Activated CD8-positive, alpha-beta memory T cell treated with anti-CD3 and anti-CD28 coated beads for 48 hours (primary cell): ENCODE data around the gene RIOK3.
"Not testable (repeated sequence)": the region's sequence is repeated elsewhere in the genome, so short reads cannot be mapped to it uniquely, and the experiment has no call there.

Source experiments
- DNase-seq, 3 experiments: peaks; one replicate each; pipeline ENCODE4 v3.0.0-alpha.2; 2020; ENCODE audit warnings: low read depth in 2 of 3, low spot score in 2 of 3

The RIOK3 gene

DNA sequence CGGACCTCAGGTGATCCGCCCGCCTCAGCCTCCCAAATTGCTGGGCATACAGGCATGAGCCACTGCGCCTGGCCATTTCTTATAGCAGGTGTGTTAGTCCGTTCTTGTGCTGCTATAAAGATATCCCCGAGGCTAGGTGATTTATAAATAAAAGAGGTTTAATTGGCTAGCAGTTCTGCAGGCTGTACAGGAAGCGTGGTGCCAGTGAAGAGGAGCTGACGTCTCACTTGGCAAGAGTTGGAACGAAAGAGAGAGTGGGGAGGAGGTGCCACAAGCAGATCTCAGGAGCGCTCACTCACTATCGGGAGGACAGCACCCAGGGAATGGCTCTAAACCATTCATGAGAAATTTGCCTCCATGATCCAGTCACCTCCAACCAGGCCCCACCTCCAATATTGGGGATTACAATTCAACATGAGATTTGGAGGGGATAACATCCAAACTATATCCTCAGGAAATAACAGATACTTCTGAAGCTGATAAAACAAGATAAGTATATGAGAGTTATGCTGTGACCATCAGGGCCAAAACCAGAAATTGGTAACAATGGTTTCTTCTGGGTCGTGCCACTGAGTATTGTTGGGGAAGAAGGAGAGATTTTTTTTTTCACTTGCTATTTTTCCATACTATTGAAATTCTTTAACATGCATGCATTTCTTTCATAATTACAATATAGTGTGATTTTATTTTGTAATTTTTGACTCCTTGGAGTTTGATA lies 42.8 kb downstream of the RIOK3 start:
- no peak for DNase-seq

DNA sequence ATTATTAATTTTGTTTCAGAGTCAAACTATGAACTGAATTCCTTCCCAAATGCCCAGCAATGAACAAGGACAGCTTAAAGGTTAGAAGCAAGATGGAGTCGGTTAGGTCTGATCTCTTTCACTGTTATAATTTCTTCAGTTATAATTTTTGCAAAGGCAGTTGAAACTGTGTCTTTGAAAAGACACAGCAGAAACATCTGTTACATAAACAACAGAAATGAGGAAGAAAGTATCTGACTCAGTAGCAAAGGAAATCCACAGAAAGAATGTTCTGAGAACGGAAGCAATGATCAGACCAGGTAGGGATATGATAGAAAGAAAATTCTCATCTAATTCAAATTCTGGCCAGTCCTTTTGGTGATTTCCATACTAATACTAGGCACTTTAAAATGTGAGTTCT lies 45.0 kb downstream of the RIOK3 start:
- no peak for DNase-seq

DNA sequence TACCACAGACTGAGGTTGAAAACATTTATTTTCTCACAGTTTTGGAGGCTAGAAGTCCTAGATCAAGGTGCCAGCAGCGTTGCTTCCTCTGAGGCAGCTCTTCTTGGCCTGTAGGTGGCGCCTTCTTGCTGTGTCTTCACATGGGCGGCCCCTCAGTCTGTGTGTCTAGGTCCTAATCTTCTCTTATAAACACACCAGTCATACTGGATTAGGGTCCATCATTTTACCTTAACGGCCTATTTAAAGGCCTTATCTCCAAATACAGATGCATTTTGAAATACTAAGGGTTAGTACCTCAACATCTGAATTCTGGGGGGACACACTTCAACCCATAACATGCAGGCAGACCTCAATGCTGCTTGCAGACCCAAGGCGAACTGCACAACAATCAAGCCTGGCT lies 45.8 kb downstream of the RIOK3 start:
- DNase-seq = peak in 1 of 3 experiments; percentile 23

DNA sequence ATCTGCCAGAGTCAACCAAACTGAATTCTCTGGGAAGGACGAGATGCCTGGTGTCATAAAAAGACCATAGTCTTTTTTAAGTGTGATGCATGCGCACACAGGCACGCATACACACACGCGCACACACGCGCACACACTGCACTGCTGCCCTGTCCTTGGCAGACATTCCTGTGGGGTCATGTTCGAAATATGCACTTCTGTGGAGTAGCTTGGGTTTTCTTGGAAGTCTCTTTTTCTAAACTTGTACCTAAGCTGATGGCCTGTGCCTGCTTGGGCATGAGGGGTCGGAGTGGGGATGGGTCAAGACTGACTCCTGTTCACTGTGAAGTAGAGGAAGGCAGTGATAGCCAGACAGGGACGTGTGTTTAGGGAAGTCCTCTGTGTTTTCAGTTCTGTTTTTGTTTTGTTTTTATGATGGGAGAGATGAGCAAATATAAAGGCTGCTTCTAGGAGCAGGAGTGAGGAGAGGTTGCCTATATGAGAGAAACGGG lies 46.2 kb downstream of the RIOK3 start:
- DNase-seq = no peak

DNA sequence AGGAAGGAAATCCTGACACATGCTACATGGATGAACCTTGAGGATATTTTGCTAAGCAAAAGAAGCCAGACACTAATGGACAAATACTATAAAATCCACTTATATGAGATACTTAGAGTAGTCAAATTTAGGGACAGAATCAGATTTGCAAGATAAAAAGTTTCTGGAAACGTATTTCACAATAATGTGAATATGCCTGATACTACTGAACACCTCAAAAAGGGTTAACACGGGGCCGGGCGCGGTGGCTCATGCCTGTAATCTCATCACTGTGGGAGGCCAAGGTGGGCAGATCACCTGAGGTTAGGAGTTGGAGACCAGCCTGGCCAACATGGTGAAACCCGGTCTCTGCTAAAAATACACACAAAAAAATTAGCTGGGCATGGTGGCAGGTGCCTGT lies 48.5 kb downstream of the RIOK3 start:
- DNase-seq = no peak

DNA sequence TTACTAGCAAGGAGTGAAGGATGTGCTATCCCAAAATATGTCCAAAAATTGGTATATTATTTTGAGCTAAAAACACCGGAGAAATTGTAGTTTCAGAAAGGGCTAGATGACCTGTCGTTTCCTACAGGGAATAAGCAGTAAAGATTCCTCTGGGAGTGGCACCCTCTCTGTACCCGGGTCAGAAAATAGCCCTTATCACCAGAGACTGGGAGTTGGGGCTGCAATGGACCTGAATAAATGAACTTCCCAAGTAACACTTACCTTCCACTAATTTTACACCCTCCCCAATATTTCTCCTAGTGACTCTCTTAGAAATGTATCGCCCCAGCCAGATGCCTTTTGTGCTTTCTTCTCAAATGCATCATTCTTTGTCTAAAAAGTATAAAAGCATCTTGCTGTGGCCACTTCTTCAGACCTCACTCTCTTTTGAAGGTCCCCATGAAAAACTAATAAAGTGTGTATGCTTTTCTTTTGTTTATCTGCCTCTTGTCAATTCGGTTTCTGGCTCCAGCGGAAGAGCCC lies 49.5 kb downstream of the RIOK3 start:
- no peak for DNase-seq

DNA sequence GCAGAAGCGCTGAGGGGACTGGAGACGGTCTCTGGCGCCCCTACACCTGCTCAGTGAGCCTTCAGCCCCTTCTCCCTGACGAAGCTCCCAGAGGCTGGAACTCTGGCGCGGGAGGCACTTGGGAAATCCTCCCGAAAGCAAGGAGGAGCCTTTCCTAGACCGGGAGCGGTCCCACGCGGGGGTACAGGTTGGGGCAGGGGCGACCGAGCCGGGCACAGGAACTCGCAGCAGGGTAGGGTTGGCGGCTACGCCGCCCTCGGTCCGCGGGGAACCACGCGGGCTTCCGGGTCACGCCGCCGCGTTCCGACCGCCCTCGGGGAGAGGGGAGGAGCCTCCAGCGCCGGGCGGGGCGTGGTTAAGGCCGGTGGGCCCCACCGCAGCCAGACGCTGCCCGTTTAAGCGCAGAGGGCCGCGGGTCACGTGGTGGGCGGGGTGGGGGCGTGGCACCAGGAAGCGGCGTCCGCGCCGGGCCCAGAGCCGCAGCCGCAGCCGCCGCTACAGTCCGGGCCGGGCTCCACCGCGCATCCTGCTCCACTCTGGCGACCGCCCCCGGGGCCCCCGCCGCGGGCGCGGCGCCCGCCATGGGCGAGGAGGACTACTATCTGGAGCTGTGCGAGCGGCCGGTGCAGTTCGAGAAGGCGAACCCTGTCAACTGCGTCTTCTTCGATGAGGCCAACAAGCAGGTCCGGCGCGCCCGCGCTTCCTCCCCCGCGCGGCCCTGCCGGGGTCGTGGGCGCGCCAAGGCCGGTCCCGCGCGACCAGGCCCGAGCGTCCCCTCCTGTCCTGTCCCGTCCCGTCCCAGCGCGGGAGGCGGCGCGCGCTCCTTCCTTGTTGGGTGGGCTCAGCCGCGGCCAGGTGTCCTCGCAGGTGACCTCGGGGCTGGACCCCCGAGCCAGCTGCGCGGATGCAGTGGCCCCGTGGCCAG lies 50.2 kb downstream of the RIOK3 start, which contains the start of gene RMC1:
TSS of gene RMC1 (plus strand) at position 474 of the 925 bp plus-strand sequence. CDS start at position 582, 108 bp downstream.
- DNase-seq = peak; percentile 93 to 97 (median 93)

DNA sequence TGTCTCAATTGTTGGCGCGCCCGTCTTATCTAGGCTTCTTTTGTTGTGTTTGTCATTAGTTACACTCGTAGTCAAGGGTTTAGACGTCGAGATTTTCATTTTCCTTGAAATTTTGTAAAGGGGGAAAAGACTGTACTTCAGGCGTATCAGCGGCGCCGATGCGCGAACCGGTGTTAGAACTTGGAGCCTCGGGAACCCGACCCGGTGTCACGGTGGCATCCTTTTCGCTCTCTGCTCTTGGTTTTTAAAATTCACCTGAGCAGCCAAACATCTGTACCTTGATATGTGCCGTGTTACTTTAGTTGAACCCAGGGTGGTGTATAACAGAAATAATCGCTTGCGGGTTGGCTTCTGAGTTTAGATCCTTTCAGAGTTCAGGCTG lies 50.9 kb downstream of the RIOK3 start:
- no peak for DNase-seq

DNA sequence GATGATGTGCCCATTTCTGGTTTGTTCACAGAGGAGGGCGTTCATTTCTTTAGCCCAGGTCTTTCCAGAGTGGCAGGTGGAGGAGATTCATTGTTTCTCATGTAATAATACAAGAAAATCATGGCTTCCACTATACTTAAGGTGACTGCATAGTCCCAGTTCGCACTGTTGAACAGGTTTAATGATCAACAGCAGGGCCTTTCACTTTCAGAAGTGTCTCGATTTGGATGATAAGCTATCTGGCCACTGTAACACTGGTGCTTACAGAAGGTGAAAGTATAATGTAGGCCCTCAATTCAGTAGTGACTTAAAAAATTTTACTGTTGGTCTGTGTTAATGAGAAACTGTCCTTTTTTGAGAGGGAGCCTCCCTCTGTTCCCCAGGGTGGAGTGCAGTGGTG lies 51.6 kb downstream of the RIOK3 start:
- no peak for DNase-seq

DNA sequence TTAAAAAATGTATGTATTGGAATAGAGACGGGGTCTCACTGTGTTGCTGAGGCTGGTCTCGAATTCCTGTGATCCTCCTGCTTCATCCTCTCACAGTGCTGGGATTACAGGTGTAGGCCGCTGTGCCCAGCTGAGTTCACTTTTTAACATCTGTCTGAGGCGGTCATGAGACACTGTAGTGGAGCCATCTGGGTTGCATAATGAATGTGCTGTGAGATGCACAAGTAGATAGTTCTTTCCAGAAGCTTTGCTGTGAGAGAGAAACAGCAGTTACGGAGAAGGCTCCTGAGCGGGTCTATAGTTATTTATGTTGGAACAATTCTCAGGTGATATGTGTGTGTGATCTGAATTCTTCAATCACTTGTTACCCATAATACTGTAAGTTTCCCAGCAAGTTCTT lies 53.3 kb downstream of the RIOK3 start:
- DNase-seq = no peak

DNA sequence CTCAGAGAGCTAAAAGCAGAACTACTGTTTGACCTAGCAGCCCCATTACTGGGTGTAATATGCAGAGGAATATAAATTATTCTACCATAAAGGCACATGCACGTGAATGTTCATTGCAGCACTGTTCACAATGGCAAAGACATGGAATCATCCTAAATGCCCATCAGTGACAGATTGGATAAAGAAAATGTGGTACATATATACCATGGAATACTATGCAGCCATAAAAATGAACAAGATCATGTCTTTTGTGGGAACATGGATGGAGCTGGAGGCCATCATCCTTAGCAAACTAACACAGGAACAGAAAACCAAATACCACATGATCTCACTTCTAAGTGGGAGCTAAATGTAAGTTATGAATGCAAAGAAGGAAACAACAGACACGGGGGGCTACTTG lies 57.8 kb downstream of the RIOK3 start:
- DNase-seq = not testable (repeated sequence)

DNA sequence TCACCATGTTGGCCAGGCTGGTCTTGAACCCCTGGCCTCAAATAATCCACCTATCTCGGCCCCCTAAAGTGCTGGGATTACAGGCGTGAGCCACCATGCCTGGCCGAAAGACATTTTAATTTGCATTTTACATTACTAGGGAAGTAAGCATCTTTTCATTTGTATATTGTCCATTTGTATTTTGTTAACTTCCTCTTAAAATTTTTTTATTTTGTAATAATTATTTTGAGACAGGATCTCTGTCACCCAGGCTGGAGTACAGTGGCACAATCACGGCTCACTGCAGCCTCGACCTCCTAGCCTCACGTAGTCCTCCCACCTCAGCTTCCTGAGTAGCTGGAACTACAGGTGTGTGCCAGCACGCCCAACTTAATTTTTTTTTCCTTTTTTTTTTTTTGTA lies 59.1 kb downstream of the RIOK3 start:
- not testable (repeated sequence) for DNase-seq

DNA sequence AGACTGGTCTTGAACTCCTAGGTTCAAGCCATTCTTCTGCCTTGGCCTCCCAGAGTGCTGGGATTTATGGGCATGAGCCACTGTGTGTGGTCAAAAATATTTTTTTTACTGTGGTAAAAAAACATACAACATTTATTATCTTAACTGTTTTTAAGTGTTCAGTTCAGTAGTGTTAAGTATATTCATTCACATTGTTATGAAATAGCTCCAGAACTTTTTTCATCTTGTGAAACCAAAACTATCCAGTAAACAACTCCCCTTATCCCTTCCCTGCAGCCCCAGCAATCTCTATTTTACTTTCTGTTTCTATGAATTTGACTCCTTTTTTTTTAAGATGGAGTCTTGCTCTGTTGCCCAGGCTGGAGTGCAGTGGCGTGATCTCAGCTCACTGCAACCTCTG lies 59.6 kb downstream of the RIOK3 start:
- DNase-seq = no peak

DNA sequence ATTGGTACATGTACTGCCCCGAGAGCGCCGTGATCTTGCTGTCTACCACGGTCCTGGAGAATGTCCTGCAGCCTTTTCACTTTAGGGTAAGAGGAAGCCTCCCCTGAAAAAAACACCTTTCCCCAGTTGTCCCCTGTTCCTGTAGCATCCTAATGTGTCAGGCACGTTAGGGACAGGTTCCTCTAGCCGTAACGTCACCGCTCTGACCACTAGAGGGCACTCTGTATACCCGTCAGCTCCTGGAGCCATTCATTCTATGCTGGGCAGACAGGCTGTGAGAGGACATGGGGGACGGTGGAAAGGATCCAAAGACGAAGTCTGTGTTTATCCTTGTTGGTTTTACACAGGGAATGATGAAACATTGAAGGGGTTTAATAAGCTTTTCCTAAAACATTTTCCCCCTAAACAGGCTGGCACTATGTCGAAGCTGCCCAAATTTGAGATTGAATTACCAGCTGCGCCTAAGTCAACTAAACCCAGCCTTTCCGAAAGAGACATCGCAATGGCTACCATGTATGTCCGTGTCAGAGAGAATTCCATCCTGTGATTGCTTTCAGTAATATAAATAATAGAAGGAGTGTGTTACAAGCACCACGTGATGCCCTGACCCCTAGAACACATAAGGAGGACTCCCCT lies 62.9 kb downstream of the RIOK3 start:
- DNase-seq = peak; percentile 16 to 49 (median 27)

DNA sequence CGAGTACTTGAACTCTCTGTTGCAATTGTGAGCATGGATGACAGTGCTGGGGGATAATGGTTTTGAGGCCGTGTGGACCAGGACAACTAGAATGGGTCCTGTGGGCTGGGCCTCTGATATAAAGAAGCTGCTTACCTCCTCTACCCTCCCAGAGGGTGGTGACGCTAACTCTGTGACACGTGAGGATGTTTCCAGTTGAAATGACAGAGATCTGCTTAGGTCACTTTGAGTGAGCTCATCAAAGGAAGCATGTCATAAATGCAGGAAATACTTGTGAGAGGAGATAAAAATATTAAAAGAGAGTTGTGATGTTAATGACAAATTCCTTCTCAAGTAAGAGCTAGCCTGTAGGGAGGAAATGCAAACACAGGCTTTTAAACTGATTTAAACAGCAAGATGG lies 66.6 kb downstream of the RIOK3 start:
- DNase-seq = no peak

DNA sequence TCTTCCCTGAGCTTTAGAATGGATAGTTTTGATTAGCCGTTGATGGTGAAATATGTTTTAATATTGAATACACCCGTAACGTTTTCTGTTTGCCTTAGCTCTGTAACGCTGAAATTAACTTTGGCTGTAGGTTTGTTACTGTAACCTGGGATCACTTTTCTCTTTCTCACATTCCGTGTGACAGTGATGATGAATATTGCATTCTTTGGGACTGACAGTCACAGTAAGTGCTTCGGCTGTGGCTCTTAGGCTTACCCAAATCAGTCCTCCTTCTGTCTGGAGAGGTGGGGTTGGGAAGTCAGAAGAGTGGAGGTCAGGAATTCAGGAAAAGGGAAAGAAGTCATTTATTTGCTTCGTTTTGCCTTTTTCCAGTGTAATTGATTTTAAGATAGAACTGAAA lies 68.2 kb downstream of the RIOK3 start:
- no peak for DNase-seq

DNA sequence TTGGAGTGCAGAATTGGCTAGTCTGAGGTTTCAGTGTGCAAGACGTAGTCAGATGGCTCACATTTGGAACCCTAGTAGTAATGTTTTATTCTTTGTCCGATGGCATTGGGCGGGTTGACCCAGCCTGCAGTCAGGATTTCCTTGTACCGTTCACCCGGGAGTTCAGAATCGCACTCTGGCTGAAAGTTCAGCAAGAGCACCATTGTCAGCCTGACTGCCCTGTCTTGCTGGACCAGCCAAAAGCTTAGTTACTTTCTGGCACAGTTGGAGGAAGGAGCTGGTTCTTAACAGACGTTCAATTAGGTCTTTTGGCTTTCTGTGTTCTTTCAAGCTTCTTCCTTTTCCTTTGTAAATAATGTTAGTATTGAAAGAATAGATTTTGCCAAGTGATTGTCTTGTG lies 68.8 kb downstream of the RIOK3 start:
- DNase-seq = no peak

DNA sequence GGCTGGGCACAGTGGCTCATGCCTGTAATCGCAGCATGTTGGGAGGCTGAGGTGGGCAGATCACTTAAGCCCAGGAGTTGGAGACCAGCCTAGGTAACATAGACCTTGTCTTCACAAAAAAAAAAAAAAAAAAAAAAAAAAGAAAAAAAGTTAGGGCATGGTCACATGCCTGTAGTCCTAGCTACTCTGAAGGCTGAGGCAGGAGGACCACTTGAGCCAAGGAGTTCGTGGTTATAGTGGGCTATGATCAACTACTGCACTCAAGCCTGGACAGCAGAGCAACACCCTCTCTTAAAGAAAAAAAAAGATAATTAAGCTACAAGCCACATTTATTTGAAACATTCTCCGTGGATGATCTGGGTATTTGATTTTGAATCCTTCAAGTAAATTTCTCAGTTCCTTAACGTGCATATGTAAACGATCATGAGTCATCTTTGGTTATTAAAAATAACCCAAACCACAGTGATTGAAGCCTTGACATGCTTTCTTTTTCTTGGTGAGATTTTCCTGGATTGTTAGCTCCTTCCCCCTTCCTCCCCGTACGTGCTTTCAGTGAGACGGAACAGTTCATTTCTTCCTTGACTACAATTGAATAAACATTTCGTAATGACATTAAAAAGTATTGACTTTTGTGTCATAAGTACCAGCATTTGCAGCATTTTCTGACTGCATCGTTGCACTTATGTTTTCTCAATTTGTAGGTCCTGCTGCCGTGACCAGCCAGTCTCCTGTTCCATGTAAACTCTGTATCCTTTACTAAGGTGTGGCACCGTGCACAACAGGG lies 70.5 kb downstream of the RIOK3 start:
- DNase-seq = no peak

DNA sequence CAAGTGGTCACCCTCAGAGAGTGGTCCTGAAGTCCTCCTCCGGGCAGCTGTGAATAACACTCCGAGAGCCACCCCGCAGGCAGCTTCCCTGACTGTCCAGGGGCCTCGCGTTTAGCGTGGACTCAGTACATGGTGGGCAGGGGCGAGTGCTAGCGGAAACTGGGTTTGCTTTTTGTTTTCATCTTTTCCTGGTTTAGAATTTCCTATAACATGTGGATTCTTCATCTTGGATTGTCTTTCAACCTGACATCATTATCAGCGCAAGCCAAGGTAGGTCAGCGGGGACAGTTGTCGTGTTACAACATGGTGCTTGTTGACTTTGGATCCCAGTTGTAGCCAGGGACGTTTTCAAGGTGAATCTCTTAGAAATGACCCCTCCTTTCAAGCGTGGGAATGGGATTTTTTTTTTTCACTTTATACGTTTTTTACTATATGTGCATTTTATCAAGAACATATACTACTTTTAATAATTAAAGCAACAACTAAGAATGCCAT lies 71.2 kb downstream of the RIOK3 start:
- DNase-seq = no peak

DNA sequence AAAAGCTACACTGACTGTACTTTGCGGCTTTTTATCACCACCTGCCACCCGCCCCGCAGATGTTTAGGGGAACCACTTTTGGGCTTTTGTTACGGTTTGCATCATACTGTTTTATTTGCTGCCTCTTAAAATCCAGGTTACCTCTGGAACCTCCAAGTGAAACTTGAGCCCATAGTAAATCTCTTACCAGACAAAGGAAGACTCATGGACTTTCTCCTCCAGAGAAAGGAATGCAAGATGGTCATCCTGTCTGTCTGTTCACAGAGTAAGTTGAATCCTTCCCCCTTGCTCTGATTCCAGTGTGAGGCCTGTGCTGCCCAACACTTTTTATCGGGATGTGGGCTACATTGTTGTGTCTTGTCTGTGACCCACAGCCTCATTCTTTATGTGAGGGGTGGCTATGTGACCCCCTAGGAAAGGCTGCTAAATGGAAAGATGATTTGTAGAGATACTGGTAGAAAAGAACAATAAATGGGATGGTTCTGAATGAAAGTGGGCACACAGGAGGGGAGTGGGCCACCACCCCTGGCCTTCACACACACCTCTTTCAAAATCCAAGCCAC lies 73.5 kb downstream of the RIOK3 start:
- no peak for DNase-seq
